Choroid plexus epithelial cell (primary cell): Measurements from ENCODE around the gene ABLIM3.
"Not testable (repeated sequence)": the region's sequence is repeated elsewhere in the genome, so short reads cannot be mapped to it uniquely, and the experiment has no call there.

Experiments used
- DNase-seq: peaks from one replicate; pipeline ENCODE4 v3.0.0-alpha.2; 2010; ENCODE audit warnings: low read depth
- H3K4me3 ChIP-seq: 2 replicates; pipeline ENCODE4 v1.5.1; 2011; ENCODE audit warnings: low read depth, mild to moderate bottlenecking, control low read depth, low read length, moderate library complexity
- CTCF ChIP-seq: conservative IDR thresholded peaks from 2 replicates; pipeline ENCODE4 v1.5.1; 2011; ENCODE audit warnings: low read depth, mild to moderate bottlenecking, control low read depth, inconsistent platforms, low read length, moderate library complexity

The ABLIM3 gene

DNA sequence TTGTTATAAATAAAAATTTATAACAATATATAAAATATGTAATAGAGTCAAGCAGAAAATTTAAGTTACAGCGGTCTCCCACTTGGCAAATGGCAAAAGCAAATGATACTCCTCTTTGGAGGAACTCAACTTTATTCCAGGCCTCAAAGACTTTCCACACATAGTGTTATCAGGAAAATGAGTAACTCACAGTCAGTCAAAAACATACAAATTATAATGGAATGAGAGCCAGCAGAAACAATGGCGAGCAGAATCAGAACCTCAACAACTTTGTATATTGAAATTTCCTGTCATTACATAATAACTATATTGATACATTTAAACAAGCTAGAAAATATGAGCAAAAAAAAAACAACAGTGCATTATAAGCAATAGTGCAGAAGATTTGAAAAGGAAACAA lies 45.2 kb downstream of the ABLIM3 start:
- H3K4me3 ChIP-seq = no peak overlapping the region
- no peak for DNase-seq
- no peak for TF ChIP-seq CTCF

DNA sequence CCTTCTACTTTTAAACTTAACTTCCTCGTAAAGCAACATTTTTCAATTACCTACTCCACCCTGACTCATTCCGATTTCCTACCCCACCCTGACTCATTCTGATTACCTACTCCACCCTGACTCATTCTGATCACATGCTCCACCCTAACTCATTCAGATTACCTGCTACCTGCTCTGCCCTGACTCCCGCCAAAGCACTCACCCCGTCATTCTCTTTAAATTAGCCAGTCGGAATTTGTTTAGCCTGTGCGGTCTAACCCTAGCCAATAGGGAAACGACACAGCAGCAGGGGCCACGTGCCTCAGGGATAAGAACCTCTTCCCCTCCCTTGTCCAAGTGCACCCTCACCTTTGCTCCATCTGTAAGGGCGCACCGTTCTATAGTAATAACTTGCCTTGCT lies 46.3 kb downstream of the ABLIM3 start:
- DNase-seq = peak; percentile 33
- H3K4me3 ChIP-seq = not testable (repeated sequence)

DNA sequence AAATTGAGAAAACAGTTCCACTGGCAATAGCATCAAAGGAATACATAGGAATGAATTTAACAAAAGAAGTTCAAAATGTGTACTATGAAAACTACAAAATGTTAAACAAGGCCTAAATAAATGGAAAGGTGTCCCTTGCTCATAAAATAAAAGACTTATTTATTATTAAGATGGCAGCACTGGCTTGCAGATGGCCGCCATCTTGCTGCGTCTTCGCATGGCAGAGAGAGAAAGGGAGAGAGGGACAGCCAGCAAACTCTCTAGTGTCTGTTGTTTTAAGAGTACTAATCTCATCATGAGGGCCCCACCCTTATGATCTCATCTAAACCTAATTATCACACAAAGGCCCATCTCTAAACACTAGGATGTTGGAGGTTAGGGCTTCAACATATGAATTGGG lies 47.1 kb downstream of the ABLIM3 start:
- no peak overlapping the region for H3K4me3 ChIP-seq
- TF ChIP-seq CTCF = no peak
- no peak for DNase-seq

GRCh38 chr5:149195337-149195887 lies 54.1 kb downstream of the ABLIM3 start:
- no peak overlapping the region for H3K4me3 ChIP-seq
- no peak for TF ChIP-seq CTCF
- no peak for DNase-seq

DNA sequence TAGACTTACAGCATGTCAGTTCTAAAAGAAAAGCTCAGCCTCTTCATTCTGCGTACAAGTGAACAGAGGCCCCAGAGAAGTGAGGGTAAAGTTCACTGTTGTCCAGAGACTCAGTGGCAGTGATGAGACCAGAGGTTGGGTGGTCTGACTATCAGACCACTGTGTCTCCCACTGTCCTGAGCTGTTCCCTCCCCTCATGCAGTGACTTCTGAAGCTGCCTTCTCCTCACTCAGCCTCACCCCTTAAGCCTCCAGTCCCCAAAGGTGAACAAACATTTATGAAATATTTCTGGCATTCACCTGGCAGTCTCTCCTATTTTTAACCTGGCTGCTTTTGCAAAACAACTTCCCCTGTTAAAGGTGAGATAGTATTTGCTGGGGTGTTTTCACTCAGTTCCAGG lies 54.7 kb downstream of the ABLIM3 start:
- no peak for DNase-seq
- no peak overlapping the region for H3K4me3 ChIP-seq
- TF ChIP-seq CTCF = no peak

DNA sequence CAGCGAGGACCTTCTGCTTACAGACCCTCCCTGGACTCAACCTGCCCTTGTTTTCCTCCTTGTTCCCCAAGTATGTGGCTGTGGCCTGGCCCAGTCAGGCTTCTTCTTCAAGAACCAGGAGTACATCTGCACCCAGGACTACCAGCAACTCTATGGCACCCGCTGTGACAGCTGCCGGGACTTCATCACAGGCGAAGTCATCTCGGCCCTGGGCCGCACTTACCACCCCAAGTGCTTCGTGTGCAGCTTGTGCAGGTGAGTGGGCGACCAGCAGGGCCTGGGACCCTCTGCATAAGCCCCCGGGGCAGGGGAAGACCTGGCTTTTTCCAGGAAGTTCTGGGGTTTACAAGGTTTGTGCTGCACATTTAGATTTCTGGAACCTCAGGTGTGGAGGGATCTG lies 56.9 kb downstream of the ABLIM3 start:
- DNase-seq = no peak
- no peak for TF ChIP-seq CTCF
- no peak overlapping the region for H3K4me3 ChIP-seq

DNA sequence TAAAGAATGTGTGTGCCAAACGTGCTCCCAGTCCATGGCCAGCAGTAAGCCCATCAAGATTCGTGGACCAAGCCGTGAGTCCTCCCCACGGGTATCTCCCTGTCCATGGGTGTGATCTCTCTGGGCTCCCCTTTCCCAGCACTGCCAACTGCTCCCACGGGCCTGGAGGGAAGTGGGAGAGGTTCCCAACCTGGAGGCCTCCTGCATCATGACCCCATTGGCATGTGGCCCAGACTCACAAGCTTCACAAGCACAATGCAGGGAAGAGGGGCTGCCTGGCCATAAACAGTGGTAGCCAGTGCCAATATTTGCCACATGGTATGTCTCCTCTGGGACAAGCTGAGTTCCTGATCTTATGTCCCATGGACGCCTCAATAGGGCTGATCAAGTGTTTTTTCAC lies 59.1 kb downstream of the ABLIM3 start:
- TF ChIP-seq CTCF = no peak

More for the DNA sequence above, 59.1 kb downstream of the ABLIM3 start:
- no peak overlapping the region for H3K4me3 ChIP-seq
- DNase-seq = no peak
